ENCODE measurements around the gene URAD.
"Not testable (repeated sequence)": the region's sequence is repeated elsewhere in the genome, so short reads cannot be mapped to it uniquely, and the experiment has no call there.

URAD gene

DNA sequence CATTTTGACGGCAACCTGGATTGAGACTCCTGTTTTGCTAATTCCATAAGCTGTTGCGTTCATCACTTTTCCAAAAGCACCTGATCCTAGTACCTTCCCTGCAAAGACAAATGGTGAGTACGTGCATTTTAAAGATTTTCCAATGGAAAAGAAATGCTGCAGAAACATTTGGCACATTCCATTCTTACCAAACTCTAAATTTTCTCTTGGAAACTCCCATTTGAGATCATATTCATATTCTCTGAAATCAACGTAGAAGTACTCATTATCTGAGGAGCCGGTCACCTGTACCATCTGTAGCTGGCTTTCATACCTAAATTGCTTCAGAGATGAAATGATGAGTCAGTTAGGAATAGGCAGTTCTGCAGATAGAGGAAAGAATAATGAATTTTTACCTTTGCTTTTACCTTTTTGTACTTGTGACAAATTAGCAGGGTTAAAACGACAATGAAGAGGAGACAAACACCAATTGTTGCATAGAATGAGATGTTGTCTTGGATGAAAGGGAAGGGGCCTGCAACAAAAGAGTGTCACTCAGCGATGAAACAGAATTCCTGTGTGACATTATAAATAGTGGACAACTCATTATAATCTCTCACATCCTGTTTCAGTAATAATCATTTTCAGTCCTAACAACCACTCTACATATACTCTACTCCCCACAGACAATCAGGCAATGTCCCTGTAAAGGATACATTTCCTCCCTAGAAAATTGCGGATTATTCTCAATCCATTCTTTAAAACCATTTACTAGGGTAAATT lies 45.6 kb upstream of the URAD start:
- H3K27ac ChIP-seq (ENCODE audit: low read depth, low read length) = no peak overlapping the region
- H3K9me2 ChIP-seq (replicated peaks; ENCODE audit: control insufficient read depth, low read length) = no peaks in the 10 kb centered on the region; the same call in 1 of the 2 replicates
- peaks cover 4% of the 10 kb centered on the region; the same call in 1 of the 2 replicates for H3K27me3 ChIP-seq (ENCODE audit: control insufficient read depth, low read length)
- no peaks in the 10 kb centered on the region for H4K20me1 ChIP-seq (ENCODE audit: control insufficient read depth, insufficient read depth, low read depth, low read length)
- no peaks in the 10 kb centered on the region for H3K79me2 ChIP-seq (ENCODE audit: control insufficient read depth, low read length)
- H3F3A ChIP-seq (ENCODE audit: control insufficient read depth, insufficient read depth) = no peaks in the 10 kb centered on the region
- H3K4me2 ChIP-seq (ENCODE audit: low read length) = no peak overlapping the region
- H3K4me3 ChIP-seq (ENCODE audit: low read length) = no peak overlapping the region
- no peaks in the 10 kb centered on the region for H3K9me3 ChIP-seq (ENCODE audit: control insufficient read depth, insufficient read depth, low read length)
- TF ChIP-seq, protein P1, sequence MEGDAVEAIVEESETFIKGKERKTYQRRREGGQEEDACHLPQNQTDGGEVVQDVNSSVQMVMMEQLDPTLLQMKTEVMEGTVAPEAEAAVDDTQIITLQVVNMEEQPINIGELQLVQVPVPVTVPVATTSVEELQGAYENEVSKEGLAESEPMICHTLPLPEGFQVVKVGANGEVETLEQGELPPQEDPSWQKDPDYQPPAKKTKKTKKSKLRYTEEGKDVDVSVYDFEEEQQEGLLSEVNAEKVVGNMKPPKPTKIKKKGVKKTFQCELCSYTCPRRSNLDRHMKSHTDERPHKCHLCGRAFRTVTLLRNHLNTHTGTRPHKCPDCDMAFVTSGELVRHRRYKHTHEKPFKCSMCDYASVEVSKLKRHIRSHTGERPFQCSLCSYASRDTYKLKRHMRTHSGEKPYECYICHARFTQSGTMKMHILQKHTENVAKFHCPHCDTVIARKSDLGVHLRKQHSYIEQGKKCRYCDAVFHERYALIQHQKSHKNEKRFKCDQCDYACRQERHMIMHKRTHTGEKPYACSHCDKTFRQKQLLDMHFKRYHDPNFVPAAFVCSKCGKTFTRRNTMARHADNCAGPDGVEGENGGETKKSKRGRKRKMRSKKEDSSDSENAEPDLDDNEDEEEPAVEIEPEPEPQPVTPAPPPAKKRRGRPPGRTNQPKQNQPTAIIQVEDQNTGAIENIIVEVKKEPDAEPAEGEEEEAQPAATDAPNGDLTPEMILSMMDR (IDR thresholded peaks at IDR 0.05; ENCODE audit: low read depth, low read length, poor library complexity, severe bottlenecking) = no peak
- no peak for TF ChIP-seq EZH2phosphoT487 (IDR thresholded peaks at IDR 0.05; ENCODE audit: borderline replicate concordance, low read length)
- H3K36me3 ChIP-seq (ENCODE audit: control insufficient read depth, low read length) = no peaks in the 10 kb centered on the region
- no peaks in the 10 kb centered on the region; the same call in 1 of the 2 replicates for H3K4me1 ChIP-seq (ENCODE audit: control insufficient read depth, low read length)

DNA sequence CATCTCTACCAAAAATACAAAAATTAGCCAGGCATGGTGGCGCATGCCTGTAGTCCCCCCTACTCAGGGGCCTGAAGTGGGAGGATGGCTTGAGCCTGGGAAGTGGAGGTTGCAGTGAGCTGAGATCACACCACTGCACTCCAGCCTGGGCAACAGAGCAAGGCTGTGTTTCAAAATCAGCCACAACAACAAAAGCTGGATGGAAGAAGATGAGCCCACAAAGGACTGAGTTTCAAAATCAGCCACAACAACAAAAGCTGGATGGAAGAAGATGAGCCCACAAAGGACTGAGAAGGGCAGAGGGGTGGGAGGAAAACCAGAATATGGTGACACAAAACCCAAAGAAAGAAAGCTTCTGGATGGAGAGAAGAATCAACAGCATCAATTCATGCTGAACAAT lies 43.9 kb upstream of the URAD start:
- not testable (repeated sequence) for H3K79me2 ChIP-seq (ENCODE audit: control insufficient read depth, low read length); H4K20me1 ChIP-seq (ENCODE audit: control insufficient read depth, insufficient read depth, low read depth, low read length); H3K4me3 ChIP-seq (ENCODE audit: low read length); H3K4me1 ChIP-seq (ENCODE audit: control insufficient read depth, low read length); H3K4me2 ChIP-seq (ENCODE audit: low read length); H3K9me2 ChIP-seq (replicated peaks; ENCODE audit: control insufficient read depth, low read length); H3K9me3 ChIP-seq (ENCODE audit: control insufficient read depth, insufficient read depth, low read length); H3K27me3 ChIP-seq (ENCODE audit: control insufficient read depth, low read length); H3K27ac ChIP-seq (ENCODE audit: low read depth, low read length); H3F3A ChIP-seq (ENCODE audit: control insufficient read depth, insufficient read depth); H3K36me3 ChIP-seq (ENCODE audit: control insufficient read depth, low read length)

DNA sequence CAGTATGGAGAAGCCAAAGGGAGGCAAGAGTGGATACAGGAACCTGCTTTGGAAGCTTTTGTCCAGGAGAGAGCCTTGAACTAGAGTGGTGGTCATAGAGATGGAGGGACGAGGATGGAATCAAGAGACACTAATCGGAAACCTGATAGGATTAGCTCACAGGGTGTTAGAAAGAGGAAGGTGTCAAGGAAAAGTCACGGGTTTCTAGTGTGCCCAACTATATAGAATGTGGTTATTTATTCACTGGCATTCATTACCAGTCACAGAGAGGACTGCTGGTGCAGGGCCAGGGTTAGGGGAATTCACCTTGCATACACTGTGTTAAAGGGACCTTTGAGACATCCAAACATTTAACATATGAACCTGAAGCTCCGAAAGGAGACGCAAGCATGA lies 43.4 kb upstream of the URAD start:
- Histone ChIP-seq H3K79me2 (ENCODE audit: control insufficient read depth, low read length) (no peaks in the 10 kb centered on the region), H3K9me3 (ENCODE audit: control insufficient read depth, insufficient read depth, low read length) (no peaks in the 10 kb centered on the region), H3K27ac (ENCODE audit: low read depth, low read length) (no peak overlapping the region), H3K9me2 (replicated peaks; ENCODE audit: control insufficient read depth, low read length) (no peaks in the 10 kb centered on the region; the same call in 1 of the 2 replicates), H3K4me3 (ENCODE audit: low read length) (no peak overlapping the region), H3K36me3 (ENCODE audit: control insufficient read depth, low read length) (no peaks in the 10 kb centered on the region), H3F3A (ENCODE audit: control insufficient read depth, insufficient read depth) (no peaks in the 10 kb centered on the region), H3K4me2 (ENCODE audit: low read length) (no peak overlapping the region), H3K4me1 (ENCODE audit: control insufficient read depth, low read length) (no peaks in the 10 kb centered on the region; the same call in 1 of the 2 replicates), H3K27me3 (ENCODE audit: control insufficient read depth, low read length) (peaks cover 4% of the 10 kb centered on the region; the same call in 1 of the 2 replicates), H4K20me1 (ENCODE audit: control insufficient read depth, insufficient read depth, low read depth, low read length) (no peaks in the 10 kb centered on the region)
- no peak for TF ChIP-seq EZH2phosphoT487 (IDR thresholded peaks at IDR 0.05; ENCODE audit: borderline replicate concordance, low read length)
- TF ChIP-seq, protein P1 (IDR thresholded peaks at IDR 0.05; ENCODE audit: low read depth, low read length, poor library complexity, severe bottlenecking) = no peak

DNA sequence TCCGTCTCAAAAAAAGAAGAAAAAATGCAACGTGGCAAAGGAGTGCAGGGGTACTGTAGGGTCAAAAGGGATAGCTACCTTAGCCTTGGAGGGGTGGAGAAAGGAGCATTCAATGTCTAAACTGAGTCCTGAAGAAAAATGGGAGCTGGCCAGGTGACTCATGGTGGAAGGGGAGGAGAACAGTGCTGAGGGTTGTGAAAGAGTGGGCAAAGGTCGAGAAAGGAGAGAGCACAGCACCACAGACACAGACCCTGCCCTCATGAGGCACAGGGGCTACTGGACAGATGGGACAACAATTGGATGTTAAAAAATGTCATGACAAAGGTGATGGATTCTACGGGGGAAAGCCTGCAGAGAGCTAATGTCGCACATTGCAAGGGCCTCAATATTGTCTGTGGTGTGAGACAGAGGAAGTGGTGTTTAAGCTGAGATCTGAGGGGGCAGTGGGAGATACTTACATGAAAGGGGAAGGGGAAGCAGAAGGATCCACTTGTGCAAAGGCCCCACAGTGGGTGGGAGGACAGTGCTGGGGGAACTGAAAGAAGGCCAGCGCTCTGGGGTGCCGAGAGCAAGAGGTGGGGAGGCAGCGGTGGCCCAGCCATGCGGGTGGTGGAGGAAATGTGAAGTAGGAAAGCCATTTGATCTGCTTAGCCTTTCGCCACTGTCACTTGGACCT lies 42.9 kb upstream of the URAD start:
- H3K4me2 ChIP-seq (ENCODE audit: low read length) = no peak overlapping the region
- TF ChIP-seq, protein P1 (IDR thresholded peaks at IDR 0.05; ENCODE audit: low read depth, low read length, poor library complexity, severe bottlenecking) = no peak
- no peak for TF ChIP-seq EZH2phosphoT487 (IDR thresholded peaks at IDR 0.05; ENCODE audit: borderline replicate concordance, low read length)
- no peaks in the 10 kb centered on the region; the same call in 1 of the 2 replicates for H3K4me1 ChIP-seq (ENCODE audit: control insufficient read depth, low read length)
- no peak overlapping the region for H3K4me3 ChIP-seq (ENCODE audit: low read length)
- H3K79me2 ChIP-seq (ENCODE audit: control insufficient read depth, low read length) = no peaks in the 10 kb centered on the region
- H3K9me2 ChIP-seq (replicated peaks; ENCODE audit: control insufficient read depth, low read length) = no peaks in the 10 kb centered on the region; the same call in 1 of the 2 replicates
- H3K36me3 ChIP-seq (ENCODE audit: control insufficient read depth, low read length) = no peaks in the 10 kb centered on the region
- no peaks in the 10 kb centered on the region for H3F3A ChIP-seq (ENCODE audit: control insufficient read depth, insufficient read depth)
- no peak overlapping the region for H3K27ac ChIP-seq (ENCODE audit: low read depth, low read length)
- H4K20me1 ChIP-seq (ENCODE audit: control insufficient read depth, insufficient read depth, low read depth, low read length) = no peaks in the 10 kb centered on the region
- no peaks in the 10 kb centered on the region for H3K9me3 ChIP-seq (ENCODE audit: control insufficient read depth, insufficient read depth, low read length)
- peaks cover 4% of the 10 kb centered on the region; the same call in 1 of the 2 replicates for H3K27me3 ChIP-seq (ENCODE audit: control insufficient read depth, low read length)
